Activated CD4-positive, CD25-positive, alpha-beta regulatory T cell (primary cell): Measurements from ENCODE around the gene TMEM132D.

Source experiments
- DNase-seq, 4 experiments: peaks; one replicate each; lab custom pipeline; 2025; lab: John Stamatoyannopoulos, UW

Gene TMEM132D

GRCh38 chr12:129440278-129440677, 463.5 kb downstream of the TMEM132D start:
- DNase-seq = no peak

- no peak for DNase-seq
Observed at GRCh38 chr12:129434790-129435189, 469.0 kb downstream of the TMEM132D start.

GRCh38 chr12:129428240-129428936, 475.4 kb downstream of the TMEM132D start:
- no peak for DNase-seq

DNA sequence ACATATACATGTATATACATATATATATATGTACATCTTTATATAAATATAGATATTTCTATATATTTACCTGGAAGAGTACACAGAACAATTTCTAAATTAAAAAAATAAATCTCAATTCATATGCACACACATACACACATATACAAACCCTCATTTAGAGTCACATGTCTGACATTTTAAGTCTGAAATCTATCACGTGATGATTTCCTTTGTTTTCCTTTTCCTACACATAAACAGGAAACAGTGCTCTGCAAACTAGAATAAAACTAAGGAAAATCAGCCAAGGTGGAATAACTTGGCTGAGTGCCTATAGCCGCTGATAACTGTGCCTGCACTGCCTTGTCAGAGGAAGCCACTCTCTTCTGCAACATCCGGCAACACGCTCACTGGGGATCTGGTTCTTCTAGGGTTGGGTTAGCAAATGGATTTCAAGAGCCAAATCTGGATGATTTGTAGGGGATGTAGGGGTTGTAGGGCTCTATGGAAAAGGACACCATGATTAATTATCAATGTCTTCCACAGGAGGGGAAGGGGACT, 480.7 kb downstream of the TMEM132D start:
- DNase-seq = no peak

DNA sequence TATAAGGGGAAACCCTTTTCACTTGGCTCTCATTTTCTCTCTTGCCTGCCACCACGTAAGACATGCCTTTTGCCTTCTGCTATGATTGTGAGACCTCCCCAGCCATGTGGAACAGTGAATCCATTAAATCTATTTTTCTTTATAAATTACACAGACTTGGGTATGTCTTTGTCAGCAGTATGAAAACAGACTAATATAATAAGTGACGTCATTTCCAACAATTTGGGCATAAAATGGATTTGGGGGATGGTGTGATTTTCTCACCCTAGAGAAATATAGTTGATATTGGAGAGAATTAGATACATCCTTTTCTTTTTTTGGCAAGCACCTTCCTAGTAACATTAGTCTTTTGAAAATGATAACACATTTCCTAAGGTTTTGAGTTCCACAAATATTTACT, 490.5 kb downstream of the TMEM132D start:
- no peak for DNase-seq

DNA sequence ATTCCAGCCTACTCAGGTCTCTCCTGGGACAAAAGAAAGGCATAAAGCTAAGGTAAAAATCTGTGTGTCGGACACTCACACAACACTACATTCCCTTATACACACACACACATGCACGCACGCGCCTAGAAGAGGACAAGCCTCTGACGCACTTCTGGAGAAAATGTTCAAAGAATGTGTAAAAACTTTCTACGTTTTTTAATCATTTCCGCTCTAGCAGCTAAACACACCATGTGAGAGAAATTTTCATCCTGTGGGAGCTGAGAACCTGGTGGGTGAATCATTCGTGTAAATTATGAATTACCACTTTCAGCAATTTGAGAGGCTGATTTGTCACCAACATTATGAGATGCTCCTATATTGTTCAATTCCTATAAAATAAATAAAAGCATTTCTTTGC, 494.5 kb downstream of the TMEM132D start:
- no peak for DNase-seq

GRCh38 chr12:129404556-129404955, 499.3 kb downstream of the TMEM132D start:
- DNase-seq = no peak

- no peak for DNase-seq
Observed at GRCh38 chr12:129401572-129401971, 502.3 kb downstream of the TMEM132D start.

GRCh38 chr12:129394177-129394825, 509.5 kb downstream of the TMEM132D start:
- no peak for DNase-seq

GRCh38 chr12:129393357-129393937, 510.4 kb downstream of the TMEM132D start:
- DNase-seq = no peak

GRCh38 chr12:129385637-129385990, 518.2 kb downstream of the TMEM132D start:
- DNase-seq = no peak

- no peak for DNase-seq
Observed at GRCh38 chr12:129383956-129384355, 519.9 kb downstream of the TMEM132D start.

DNA sequence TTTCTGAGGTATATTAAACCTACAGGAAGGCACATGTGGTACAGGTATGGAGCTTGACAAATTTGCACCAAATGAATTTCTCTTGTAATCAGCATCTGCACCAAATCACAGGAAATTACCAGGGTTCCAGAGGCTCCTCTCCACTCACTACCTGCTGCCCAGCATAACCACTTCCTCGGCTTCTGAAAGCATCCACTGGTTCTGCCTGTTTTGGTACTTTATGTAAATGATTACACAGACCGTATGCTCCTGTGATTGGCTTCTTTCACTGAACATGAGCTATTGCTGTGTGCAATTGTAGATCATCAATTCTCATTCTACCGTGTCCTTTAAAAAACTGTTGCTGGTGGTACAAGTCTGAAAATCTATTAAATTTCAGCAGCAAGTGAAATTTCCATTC, 522.1 kb downstream of the TMEM132D start:
- no peak for DNase-seq

- no peak for DNase-seq
Observed at GRCh38 chr12:129379076-129379804, 524.6 kb downstream of the TMEM132D start.

- DNase-seq = no peak
Observed at GRCh38 chr12:129378496-129378895, 525.3 kb downstream of the TMEM132D start.

GRCh38 chr12:129373746-129374145, 530.1 kb downstream of the TMEM132D start:
- no peak for DNase-seq

- DNase-seq = no peak
Observed at GRCh38 chr12:129372876-129373275, 530.9 kb downstream of the TMEM132D start.

DNA sequence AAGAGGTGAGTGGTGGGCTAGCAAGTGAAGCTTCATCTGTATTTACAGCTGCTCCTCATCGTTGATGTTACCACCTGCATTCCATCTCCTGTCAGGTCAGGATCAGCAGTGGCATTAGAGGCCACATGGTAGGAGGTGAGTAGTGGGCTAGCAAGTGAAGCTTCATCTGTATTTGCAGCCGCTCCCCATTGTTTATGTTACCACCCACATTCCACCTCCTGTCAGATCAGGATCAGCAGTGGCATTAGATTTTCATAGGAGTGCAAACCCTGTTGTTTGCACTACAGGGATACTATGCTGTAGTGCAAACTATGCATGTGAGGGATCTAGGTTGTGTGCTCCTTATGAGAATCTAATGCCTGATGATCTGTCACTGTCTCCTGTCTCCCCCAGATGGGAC, 531.5 kb downstream of the TMEM132D start:
- DNase-seq = no peak

GRCh38 chr12:129371268-129371667, 532.6 kb downstream of the TMEM132D start:
- DNase-seq = no peak

DNA sequence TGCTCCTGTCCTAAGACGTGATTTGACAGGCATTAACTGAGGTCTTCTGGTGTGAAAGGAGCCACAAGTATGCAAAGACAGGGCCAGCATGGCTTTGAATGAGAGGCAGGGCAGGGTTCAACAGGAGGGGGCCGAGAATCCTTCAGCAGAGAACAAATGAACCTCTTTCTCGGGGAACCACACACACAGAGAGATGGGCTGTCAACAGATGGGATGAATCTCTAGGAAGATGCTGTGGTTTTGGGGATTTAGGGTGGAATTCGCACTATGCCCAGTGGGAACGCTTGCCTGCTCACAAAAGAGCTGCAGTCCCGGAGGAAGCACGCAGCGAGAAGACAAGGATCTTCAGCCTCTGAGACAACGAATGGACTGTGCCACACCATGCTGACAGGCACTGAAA, 537.2 kb downstream of the TMEM132D start:
- no peak for DNase-seq

- no peak for DNase-seq
Observed at GRCh38 chr12:129363041-129363440, 540.8 kb downstream of the TMEM132D start.

DNA sequence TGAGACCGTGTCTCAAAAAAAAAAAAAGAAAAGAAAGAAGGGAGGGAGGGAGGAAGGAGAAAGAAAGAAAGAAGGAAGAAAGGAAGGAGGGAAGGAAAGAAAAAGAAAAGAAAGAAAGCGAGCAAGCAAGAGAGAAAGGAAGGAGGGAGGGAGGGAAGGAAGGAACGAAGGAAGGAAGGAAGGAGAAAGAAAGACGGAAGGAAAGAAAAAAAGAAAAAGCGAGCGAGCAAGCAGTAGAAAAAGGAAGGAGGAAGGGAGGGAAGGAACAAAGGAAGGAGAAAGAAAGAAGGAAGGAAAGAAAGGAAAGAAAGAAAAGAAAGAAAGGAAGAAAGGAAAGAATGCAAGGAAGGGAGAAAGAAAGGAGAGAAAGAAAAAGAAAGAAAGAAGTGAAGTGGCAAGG, 546.6 kb downstream of the TMEM132D start:
- DNase-seq = no peak

- no peak for DNase-seq
Observed at GRCh38 chr12:129351481-129351880, 552.3 kb downstream of the TMEM132D start.
